ENCODE measurements around the gene THSD1. TPM values are rescaled to one million over a fixed set of nuclear protein-coding genes. Genes with fewer than 3 reads are reported as not detected.
A peak's percentile ranks its signal among the peaks of the same experiment; 100 is the strongest.
"Not testable (repeated sequence)": the region's sequence is repeated elsewhere in the genome, so short reads cannot be mapped to it uniquely, and the experiment has no call there.

Gene THSD1
- polyA plus RNA-seq, 2 of the 4 experiments (the other 2 are of a cell fraction): 5.4 to 6.1 TPM

GRCh38 chr13:52411629-52412028 is 5.7 kb upstream of the THSD1 start:
- H3K4me3 ChIP-seq: no peak overlapping the region
- H3K27ac ChIP-seq: peak overlapping the region; percentile 82 to 93
- peak; percentile 55 to 79 for DNase-seq (ENCODE audit: low read depth in 1 of 2, low spot score in 1 of 2)
- TF ChIP-seq JUNB (IDR thresholded peaks at IDR 0.05) (0 out of 2 replicates have a peak, but pooled peaks have one; percentile 45), HOXB5 (CRISPR knock-in tag; IDR thresholded peaks at IDR 0.05) (no peak), FOSL2 (IDR thresholded peaks at IDR 0.05) (0 out of 2 replicates have a peak, but pooled peaks have one; percentile 12), FOSL2 (CRISPR knock-in tag; IDR thresholded peaks at IDR 0.05) (peak; percentile 69), HEYL (CRISPR knock-in tag; IDR thresholded peaks at IDR 0.05) (no peak), RAD21 (conservative IDR thresholded peaks at IDR 0.05 in 1 of 2, IDR thresholded peaks at IDR 0.05 in 1 of 2) (0 out of 5 replicates have a peak, but pooled peaks of 1 of the 2 experiments have one; percentile 9), CEBPB (IDR thresholded peaks at IDR 0.05) (peak in 1 of 2 experiments; percentile 50; a peak in 1 of 4 replicates), ZC3H11A (IDR thresholded peaks at IDR 0.05) (no peak), TP53 (CRISPR knock-in tag; IDR thresholded peaks at IDR 0.05) (no peak), FOXS1 (CRISPR knock-in tag; IDR thresholded peaks at IDR 0.05) (no peak)
- CTCF ChIA-PET: interaction anchor here (3.6 kb wide), 1 partner anchor 39 kb away, joined by 14 read pairs; no protein-coding TSS in a partner anchor
- no peak for FAIRE-seq
- H3K4me2 ChIP-seq: peak overlapping the region; percentile 85
- WGBS (ENCODE audit: missing lambda C conversion rate): 4% methylated on average over 4 of the region's 4 CpGs
- POLR2A ChIA-PET: interaction anchor here (1.1 to 1.5 kb wide), 2 partner anchors 16 to 38 kb away, joined by 3 to 4 read pairs; partner anchors contain the start of gene VPS36
- peaks cover 61% of the 10 kb centered on the region for H3K4me1 ChIP-seq
- peak; percentile 96 to 98 for ATAC-seq
- no peaks in the 10 kb centered on the region for H3K9me3 ChIP-seq

GRCh38 chr13:52408071-52408658 is 2.2 kb upstream of the THSD1 start:
- H3K4me2 ChIP-seq; ATAC-seq; FAIRE-seq; POLR2A ChIA-PET; DNase-seq (ENCODE audit: low read depth in 1 of 2, low spot score in 1 of 2); H3K9me3 ChIP-seq; H3K4me3 ChIP-seq: not testable (repeated sequence)
- Histone ChIP-seq H3K4me1 (peaks cover 43% of the 10 kb centered on the region), H3K27ac (0 out of 6 replicates have a peak overlapping the region, but pooled peaks of 1 of the 2 experiments have one; percentile 16)
- CTCF ChIA-PET: interaction anchor here (3.7 kb wide), 1 partner anchor 42 kb away, joined by 30 read pairs; the partner anchor contains the start of gene VPS36
- WGBS (ENCODE audit: missing lambda C conversion rate): 98% methylated on average over 23 of the region's 33 CpGs

DNA sequence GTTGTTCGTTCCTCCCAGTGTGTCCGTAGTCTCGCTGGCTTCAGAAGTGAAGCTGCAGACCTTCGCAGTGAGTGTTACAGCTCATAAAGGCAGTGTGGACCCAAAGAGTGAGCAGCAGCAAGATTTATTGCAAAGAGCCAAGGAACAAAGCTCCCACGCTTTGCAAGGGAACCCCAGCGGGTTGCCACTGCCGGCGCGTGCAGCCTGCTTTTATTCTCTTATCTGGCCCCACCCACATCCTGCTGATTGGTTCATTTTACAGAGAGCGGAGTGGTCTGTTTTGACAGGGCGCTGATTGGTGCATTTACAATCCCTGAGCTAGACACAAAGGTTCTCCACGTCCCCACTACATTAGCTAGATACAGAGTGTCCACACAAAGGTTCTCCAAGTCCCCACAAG is 1.5 kb upstream of the THSD1 start:
- POLR2A ChIA-PET; H3K4me2 ChIP-seq; H3K9me3 ChIP-seq; FAIRE-seq; H3K4me3 ChIP-seq; DNase-seq (ENCODE audit: low read depth in 1 of 2, low spot score in 1 of 2); ATAC-seq; H3K27ac ChIP-seq: not testable (repeated sequence)
- WGBS (ENCODE audit: missing lambda C conversion rate): 97% methylated on average over 12 of the region's 12 CpGs
- H3K4me1 ChIP-seq: peaks cover 36% of the 10 kb centered on the region
- CTCF ChIA-PET: interaction anchor here (3.7 kb wide), 1 partner anchor 43 kb away, joined by 30 read pairs; the partner anchor contains the start of gene VPS36

DNA sequence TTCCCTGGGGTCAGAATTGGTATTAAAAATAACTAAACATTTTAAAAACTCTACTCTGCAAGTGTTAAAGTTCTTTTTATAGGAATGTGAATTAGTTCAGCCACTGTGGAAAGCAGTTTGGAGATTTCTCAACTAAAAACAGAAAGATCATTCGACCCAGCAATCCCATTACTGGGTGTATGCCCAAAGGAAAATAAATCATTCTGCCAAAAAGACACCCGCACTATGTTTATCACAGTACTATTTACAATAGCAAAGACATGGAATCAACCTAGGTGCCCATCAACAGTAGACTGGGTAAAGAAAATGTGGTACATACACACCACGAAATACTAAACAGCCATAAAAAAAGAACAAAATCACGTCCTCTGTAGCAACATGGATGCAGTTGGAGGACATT is 657 bp upstream of the THSD1 start:
- WGBS (ENCODE audit: missing lambda C conversion rate): 66% methylated on average over 4 of the region's 4 CpGs
- Histone ChIP-seq H3K4me3 (peak overlapping the region; percentile 81), H3K4me2 (peak overlapping the region; percentile 94), H3K27ac (peak overlapping the region; percentile 75 to 88), H3K4me1 (peaks cover 29% of the 10 kb centered on the region), H3K9me3 (no peaks in the 10 kb centered on the region)
- ATAC-seq (no peak), FAIRE-seq (no peak), DNase-seq (ENCODE audit: low read depth in 1 of 2, low spot score in 1 of 2) (no peak)
- ChIA-PET CTCF (interaction anchor here (3.7 kb wide), 1 partner anchor 44 kb away, joined by 30 read pairs; the partner anchor contains the start of gene VPS36), POLR2A (interaction anchor here (0.5 to 1.8 kb wide), 3 partner anchors 22 to 44 kb away, joined by 5 to 7 read pairs (median 6); partner anchors contain the start of gene VPS36)
- TF ChIP-seq ZC3H11A (IDR thresholded peaks at IDR 0.05) (no peak), CHD2 (IDR thresholded peaks at IDR 0.05; ENCODE audit: low read length, partially characterized antibody) (no peak), HMGXB4 (CRISPR knock-in tag; IDR thresholded peaks at IDR 0.05; ENCODE audit: borderline replicate concordance) (no peak), CHD4 (IDR thresholded peaks at IDR 0.05; ENCODE audit: borderline replicate concordance) (no peak), ELK1 (IDR thresholded peaks at IDR 0.05; ENCODE audit: low read depth, low read length) (no peak), TP53 (CRISPR knock-in tag; IDR thresholded peaks at IDR 0.05) (no peak), MYC (IDR thresholded peaks at IDR 0.05; ENCODE audit: borderline replicate concordance, low read length) (no peak), HOXB5 (CRISPR knock-in tag; IDR thresholded peaks at IDR 0.05) (no peak), ZNF302 (CRISPR knock-in tag; IDR thresholded peaks at IDR 0.05) (no peak), SREBF2 (IDR thresholded peaks at IDR 0.05) (no peak), MAZ (IDR thresholded peaks at IDR 0.05; ENCODE audit: borderline replicate concordance, low read depth, low read length) (no peak)
- TF ChIP-seq, protein P1, sequence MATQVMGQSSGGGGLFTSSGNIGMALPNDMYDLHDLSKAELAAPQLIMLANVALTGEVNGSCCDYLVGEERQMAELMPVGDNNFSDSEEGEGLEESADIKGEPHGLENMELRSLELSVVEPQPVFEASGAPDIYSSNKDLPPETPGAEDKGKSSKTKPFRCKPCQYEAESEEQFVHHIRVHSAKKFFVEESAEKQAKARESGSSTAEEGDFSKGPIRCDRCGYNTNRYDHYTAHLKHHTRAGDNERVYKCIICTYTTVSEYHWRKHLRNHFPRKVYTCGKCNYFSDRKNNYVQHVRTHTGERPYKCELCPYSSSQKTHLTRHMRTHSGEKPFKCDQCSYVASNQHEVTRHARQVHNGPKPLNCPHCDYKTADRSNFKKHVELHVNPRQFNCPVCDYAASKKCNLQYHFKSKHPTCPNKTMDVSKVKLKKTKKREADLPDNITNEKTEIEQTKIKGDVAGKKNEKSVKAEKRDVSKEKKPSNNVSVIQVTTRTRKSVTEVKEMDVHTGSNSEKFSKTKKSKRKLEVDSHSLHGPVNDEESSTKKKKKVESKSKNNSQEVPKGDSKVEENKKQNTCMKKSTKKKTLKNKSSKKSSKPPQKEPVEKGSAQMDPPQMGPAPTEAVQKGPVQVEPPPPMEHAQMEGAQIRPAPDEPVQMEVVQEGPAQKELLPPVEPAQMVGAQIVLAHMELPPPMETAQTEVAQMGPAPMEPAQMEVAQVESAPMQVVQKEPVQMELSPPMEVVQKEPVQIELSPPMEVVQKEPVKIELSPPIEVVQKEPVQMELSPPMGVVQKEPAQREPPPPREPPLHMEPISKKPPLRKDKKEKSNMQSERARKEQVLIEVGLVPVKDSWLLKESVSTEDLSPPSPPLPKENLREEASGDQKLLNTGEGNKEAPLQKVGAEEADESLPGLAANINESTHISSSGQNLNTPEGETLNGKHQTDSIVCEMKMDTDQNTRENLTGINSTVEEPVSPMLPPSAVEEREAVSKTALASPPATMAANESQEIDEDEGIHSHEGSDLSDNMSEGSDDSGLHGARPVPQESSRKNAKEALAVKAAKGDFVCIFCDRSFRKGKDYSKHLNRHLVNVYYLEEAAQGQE (IDR thresholded peaks at IDR 0.05): no peak
- TF ChIP-seq, protein P2, sequence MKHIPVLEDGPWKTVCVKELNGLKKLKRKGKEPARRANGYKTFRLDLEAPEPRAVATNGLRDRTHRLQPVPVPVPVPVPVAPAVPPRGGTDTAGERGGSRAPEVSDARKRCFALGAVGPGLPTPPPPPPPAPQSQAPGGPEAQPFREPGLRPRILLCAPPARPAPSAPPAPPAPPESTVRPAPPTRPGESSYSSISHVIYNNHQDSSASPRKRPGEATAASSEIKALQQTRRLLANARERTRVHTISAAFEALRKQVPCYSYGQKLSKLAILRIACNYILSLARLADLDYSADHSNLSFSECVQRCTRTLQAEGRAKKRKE (CRISPR knock-in tag; IDR thresholded peaks at IDR 0.05; ENCODE audit: low read depth): no peak

Measured in A549 (cell line).